ENCODE data around the gene TTLL3. TPM values are rescaled to one million over a fixed set of nuclear protein-coding genes. Genes with fewer than 3 reads are reported as not detected.

TTLL3 gene
- polyA plus RNA-seq, 1 donor from 2014 or later = 47.6 TPM

- Histone ChIP-seq H3K9me2 (ENCODE audit: insufficient read depth, low read length) (no peaks in the 10 kb centered on the region), H2AFZ (ENCODE audit: low read depth, low read length) (no peak overlapping the region), H3F3A (ENCODE audit: insufficient read depth, low read length, poor library complexity, severe bottlenecking) (no peaks in the 10 kb centered on the region), H3K9me3 (ENCODE audit: low read length) (no peaks in the 10 kb centered on the region), H3K4me2 (ENCODE audit: low read length) (no peak overlapping the region), H3K36me3 (ENCODE audit: insufficient read depth, low read length) (peaks cover under 1% of the 10 kb centered on the region), H3K79me2 (replicated peaks; ENCODE audit: insufficient read depth, low read length) (no peaks in the 10 kb centered on the region), H3K27ac (ENCODE audit: low read length) (no peak overlapping the region), H3K4me3 (ENCODE audit: low read length) (no peak overlapping the region), H4K20me1 (ENCODE audit: insufficient read depth) (no peaks in the 10 kb centered on the region), H3K27me3 (ENCODE audit: insufficient read depth, low read depth, low read length) (no peaks in the 10 kb centered on the region), H3K9ac (ENCODE audit: low read length) (no peak overlapping the region)
- TF ChIP-seq CTCF (IDR thresholded peaks at IDR 0.05; ENCODE audit: poor library complexity, severe bottlenecking) (no peak), EZH2 (IDR thresholded peaks at IDR 0.05; ENCODE audit: borderline replicate concordance, insufficient read depth, low read length, poor library complexity, severe bottlenecking) (no peak), EP300 (conservative IDR thresholded peaks at IDR 0.05; ENCODE audit: poor library complexity, severe bottlenecking) (no peak), RAD21 (conservative IDR thresholded peaks at IDR 0.05) (no peak), POLR2AphosphoS5 (IDR thresholded peaks at IDR 0.05) (no peak), REST (IDR thresholded peaks at IDR 0.05; ENCODE audit: borderline replicate concordance) (no peak)
Observed at GRCh38 chr3:9785602-9786001, 24.5 kb upstream of the TTLL3 start.

GRCh38 chr3:9786209-9786739 lies 23.8 kb upstream of the TTLL3 start:
- Histone ChIP-seq H3K4me3 (ENCODE audit: low read length) (no peak overlapping the region), H2AFZ (ENCODE audit: low read depth, low read length) (no peak overlapping the region), H3K36me3 (ENCODE audit: insufficient read depth, low read length) (peaks cover 5% of the 10 kb centered on the region), H3F3A (ENCODE audit: insufficient read depth, low read length, poor library complexity, severe bottlenecking) (no peaks in the 10 kb centered on the region), H3K9me2 (ENCODE audit: insufficient read depth, low read length) (no peaks in the 10 kb centered on the region), H3K27ac (ENCODE audit: low read length) (no peak overlapping the region), H3K4me2 (ENCODE audit: low read length) (no peak overlapping the region), H3K9ac (ENCODE audit: low read length) (no peak overlapping the region), H4K20me1 (ENCODE audit: insufficient read depth) (no peaks in the 10 kb centered on the region), H3K79me2 (replicated peaks; ENCODE audit: insufficient read depth, low read length) (no peaks in the 10 kb centered on the region), H3K27me3 (ENCODE audit: insufficient read depth, low read depth, low read length) (no peaks in the 10 kb centered on the region), H3K9me3 (ENCODE audit: low read length) (no peaks in the 10 kb centered on the region)
- no peak for TF ChIP-seq SMC3 (conservative IDR thresholded peaks at IDR 0.05; ENCODE audit: poor library complexity)
- no peak for TF ChIP-seq EZH2 (IDR thresholded peaks at IDR 0.05; ENCODE audit: borderline replicate concordance, insufficient read depth, low read length, poor library complexity, severe bottlenecking)
